ENCODE results near the gene MIS18BP1. TPM values are rescaled to one million over a fixed set of nuclear protein-coding genes. Genes with fewer than 3 reads are reported as not detected.

The MIS18BP1 gene
- total RNA-seq, 1 donor from 2014 or later, result 9.7 TPM

DNA sequence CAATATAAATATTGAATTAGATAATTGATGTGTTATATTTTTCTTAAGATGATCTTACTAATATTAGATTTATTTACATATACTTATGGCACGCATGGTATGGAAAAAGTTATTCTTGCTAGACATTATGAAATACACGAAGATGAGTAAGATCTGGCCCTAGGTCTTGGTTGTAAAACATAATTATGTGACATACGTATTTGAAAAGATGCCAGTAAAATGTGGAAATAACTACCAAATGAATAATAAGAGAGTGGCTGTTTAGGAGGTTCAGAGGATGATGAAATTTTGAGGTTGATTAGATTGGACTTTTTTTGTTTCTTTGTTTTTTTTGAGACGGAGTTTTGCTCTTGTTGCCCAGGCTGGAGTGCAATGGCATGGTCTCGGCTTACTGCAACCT, 75.9 kb downstream of the MIS18BP1 start:
- DNase-seq (ENCODE audit: low spot score), result no peak
- intact Hi-C loops (cut with DNase I), result no loop called here

GRCh38 chr14:45169906-45170305, 83.1 kb downstream of the MIS18BP1 start:
- intact Hi-C loops (cut with DNase I), result no loop called here
- DNase-seq (ENCODE audit: low spot score), result no peak

GRCh38 chr14:45156067-45156466, 96.9 kb downstream of the MIS18BP1 start:
- no peak for DNase-seq (ENCODE audit: low spot score)
- intact Hi-C loops (cut with DNase I), result no loop called here

Other genes starting within 250 kb of the MIS18BP1 start
- gene PRPF39, start 169.1 kb downstream of the MIS18BP1 start, total RNA-seq, result 14.3 TPM
- gene FKBP3, start 118.7 kb downstream of the MIS18BP1 start, total RNA-seq, result 81.4 TPM
- gene FANCM, start 117.3 kb downstream of the MIS18BP1 start, total RNA-seq, result 3.3 TPM